HG03097 (cell line): ENCODE data around the gene DNAH17.

ENCODE experiments used
- ATAC-seq: cut with Tn5 transposase; IDR thresholded peaks from one replicate; pipeline ENCODE4 v1.9.1; 2021; ENCODE audit not compliant: unreplicated experiment, low FRiP score

Gene DNAH17

GRCh38 chr17:78547035-78547434, 30.2 kb downstream of the DNAH17 start:
- ATAC-seq: no peak

GRCh38 chr17:78546476-78546875, 30.7 kb downstream of the DNAH17 start:
- no peak for ATAC-seq

GRCh38 chr17:78544881-78545755, 32.1 kb downstream of the DNAH17 start:
- no peak for ATAC-seq

- no peak for ATAC-seq
Observed at GRCh38 chr17:78541488-78542206, 35.5 kb downstream of the DNAH17 start.

- ATAC-seq: no peak
Observed at GRCh38 chr17:78539781-78540180, 37.4 kb downstream of the DNAH17 start.

- no peak for ATAC-seq
Observed at GRCh38 chr17:78538033-78538776, 39.0 kb downstream of the DNAH17 start.

GRCh38 chr17:78537217-78537860, 39.9 kb downstream of the DNAH17 start:
- no peak for ATAC-seq

- no peak for ATAC-seq
Observed at GRCh38 chr17:78535273-78536197, 41.7 kb downstream of the DNAH17 start.

GRCh38 chr17:78534492-78535272, 42.5 kb downstream of the DNAH17 start:
- no peak for ATAC-seq

- ATAC-seq: no peak
Observed at GRCh38 chr17:78532922-78533640, 44.1 kb downstream of the DNAH17 start.

- ATAC-seq: no peak
Observed at GRCh38 chr17:78532311-78532710, 44.9 kb downstream of the DNAH17 start.

GRCh38 chr17:78530675-78531074, 46.5 kb downstream of the DNAH17 start:
- ATAC-seq: no peak

- ATAC-seq: no peak
Observed at GRCh38 chr17:78529871-78530670, 47.1 kb downstream of the DNAH17 start.

- ATAC-seq: no peak
Observed at GRCh38 chr17:78529251-78529650, 47.9 kb downstream of the DNAH17 start.

GRCh38 chr17:78528541-78528940, 48.7 kb downstream of the DNAH17 start:
- ATAC-seq: no peak

- ATAC-seq: no peak
Observed at GRCh38 chr17:78527345-78527744, 49.9 kb downstream of the DNAH17 start.

- no peak for ATAC-seq
Observed at GRCh38 chr17:78526231-78527025, 50.8 kb downstream of the DNAH17 start.
